Measurements from ENCODE around the gene RASIP1.
"Not testable (repeated sequence)": the region's sequence is repeated elsewhere in the genome, so short reads cannot be mapped to it uniquely, and the experiment has no call there.

RASIP1 gene

DNA sequence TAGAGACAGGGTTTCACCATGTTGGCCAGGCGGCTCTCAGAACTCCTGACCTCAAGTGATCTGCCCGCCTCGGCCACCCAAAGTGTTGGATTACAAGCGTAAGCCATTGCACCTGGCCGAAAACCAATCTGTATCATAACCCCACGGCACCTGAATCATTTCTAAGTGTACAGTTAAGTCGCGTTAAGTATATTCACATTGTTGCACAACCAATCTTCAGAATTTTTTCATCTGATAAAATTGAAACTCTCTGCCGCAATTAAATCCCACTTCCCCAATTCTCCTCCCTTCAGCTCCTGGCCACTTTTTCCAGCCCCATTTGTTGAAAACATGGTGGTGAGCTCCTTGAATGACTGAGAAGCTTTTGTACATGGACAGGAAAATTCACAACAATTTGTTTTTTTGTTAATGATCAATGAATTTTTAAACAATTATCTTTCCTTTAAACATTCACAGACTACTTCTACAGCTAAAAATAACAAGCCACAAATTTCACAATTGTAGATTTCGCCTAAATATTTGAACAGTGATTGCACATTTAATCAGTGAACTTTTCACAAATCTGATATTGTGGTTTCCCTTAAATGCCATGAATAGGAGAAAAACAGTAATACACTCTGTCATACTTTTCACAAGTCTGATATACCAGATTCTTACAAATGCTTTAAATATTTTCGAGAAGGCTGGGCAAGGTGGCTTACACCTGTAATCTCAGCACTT, 28.7 kb upstream of the RASIP1 start:
- H3K27ac ChIP-seq: no peak overlapping the region
- TF ChIP-seq, protein P1, sequence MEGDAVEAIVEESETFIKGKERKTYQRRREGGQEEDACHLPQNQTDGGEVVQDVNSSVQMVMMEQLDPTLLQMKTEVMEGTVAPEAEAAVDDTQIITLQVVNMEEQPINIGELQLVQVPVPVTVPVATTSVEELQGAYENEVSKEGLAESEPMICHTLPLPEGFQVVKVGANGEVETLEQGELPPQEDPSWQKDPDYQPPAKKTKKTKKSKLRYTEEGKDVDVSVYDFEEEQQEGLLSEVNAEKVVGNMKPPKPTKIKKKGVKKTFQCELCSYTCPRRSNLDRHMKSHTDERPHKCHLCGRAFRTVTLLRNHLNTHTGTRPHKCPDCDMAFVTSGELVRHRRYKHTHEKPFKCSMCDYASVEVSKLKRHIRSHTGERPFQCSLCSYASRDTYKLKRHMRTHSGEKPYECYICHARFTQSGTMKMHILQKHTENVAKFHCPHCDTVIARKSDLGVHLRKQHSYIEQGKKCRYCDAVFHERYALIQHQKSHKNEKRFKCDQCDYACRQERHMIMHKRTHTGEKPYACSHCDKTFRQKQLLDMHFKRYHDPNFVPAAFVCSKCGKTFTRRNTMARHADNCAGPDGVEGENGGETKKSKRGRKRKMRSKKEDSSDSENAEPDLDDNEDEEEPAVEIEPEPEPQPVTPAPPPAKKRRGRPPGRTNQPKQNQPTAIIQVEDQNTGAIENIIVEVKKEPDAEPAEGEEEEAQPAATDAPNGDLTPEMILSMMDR (IDR thresholded peaks at IDR 0.05; ENCODE audit: low read depth, low read length, missing control alignments): no peak
- no peak for DNase-seq

DNA sequence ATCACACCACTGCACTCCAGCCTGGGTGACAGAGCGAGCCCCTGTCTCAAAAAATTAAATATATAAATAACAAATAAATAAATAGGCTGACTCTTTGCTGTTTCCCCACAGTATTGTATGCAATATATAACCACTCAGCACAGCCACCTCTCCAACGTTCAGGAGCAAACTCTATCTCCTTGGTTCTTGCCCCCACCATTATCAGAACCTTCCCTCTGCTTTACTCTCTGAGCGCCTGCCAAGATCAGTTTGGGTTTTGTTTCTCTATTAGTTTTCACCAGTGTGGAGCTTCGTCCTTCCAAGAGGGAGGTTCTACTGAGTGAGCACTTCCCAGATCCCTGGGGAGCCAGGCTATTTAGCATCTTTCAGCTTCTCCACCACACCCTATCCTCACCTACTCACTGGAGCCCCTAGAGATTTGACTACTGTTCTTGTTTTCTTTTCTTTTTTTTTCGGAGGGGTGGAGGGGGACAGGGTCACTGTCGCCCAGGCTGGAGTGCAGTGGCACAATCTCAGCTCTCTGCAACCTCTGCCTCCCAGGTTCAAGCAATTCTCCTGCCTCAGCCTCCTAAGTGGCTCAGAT, 27.9 kb upstream of the RASIP1 start:
- DNase-seq; H3K36me3 ChIP-seq (replicated peaks); H3K27ac ChIP-seq; H3K4me3 ChIP-seq (ENCODE audit: low read depth, low read length); H3K27me3 ChIP-seq (replicated peaks); in situ Hi-C loops (cut with HindIII; ENCODE audit: low pct_ligation_motif_present, low sequenced_read_pairs): not testable (repeated sequence)

More for the DNA sequence above, 28.7 kb upstream of the RASIP1 start:
- in situ Hi-C loops (cut with HindIII; ENCODE audit: low pct_ligation_motif_present, low sequenced_read_pairs): no loop called here
- H3K36me3 ChIP-seq (replicated peaks): no peaks in the 10 kb centered on the region
- no peak overlapping the region for H3K4me3 ChIP-seq (ENCODE audit: low read depth, low read length)
- H3K27me3 ChIP-seq (replicated peaks): no peaks in the 10 kb centered on the region

DNA sequence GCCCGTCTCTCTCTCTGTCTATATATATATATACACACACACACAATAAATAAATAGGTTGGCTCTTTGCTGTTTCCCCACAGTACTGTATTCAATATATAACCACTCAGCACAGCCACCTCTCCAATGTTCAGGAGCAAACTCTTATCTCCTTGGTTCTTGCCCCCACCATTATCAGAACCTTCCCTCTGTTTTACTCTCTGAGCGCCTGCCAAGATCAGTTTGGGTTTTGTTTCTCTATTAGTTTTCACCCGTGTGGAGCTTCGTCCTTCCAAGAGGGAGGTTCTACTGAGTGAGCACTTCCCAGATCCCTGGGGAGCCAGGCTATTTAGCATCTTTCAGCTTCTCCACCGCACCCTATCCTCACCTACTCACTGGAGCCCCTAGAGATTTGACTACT, 25.4 kb upstream of the RASIP1 start:
- in situ Hi-C loops (cut with HindIII; ENCODE audit: low pct_ligation_motif_present, low sequenced_read_pairs): not testable (repeated sequence)

DNA sequence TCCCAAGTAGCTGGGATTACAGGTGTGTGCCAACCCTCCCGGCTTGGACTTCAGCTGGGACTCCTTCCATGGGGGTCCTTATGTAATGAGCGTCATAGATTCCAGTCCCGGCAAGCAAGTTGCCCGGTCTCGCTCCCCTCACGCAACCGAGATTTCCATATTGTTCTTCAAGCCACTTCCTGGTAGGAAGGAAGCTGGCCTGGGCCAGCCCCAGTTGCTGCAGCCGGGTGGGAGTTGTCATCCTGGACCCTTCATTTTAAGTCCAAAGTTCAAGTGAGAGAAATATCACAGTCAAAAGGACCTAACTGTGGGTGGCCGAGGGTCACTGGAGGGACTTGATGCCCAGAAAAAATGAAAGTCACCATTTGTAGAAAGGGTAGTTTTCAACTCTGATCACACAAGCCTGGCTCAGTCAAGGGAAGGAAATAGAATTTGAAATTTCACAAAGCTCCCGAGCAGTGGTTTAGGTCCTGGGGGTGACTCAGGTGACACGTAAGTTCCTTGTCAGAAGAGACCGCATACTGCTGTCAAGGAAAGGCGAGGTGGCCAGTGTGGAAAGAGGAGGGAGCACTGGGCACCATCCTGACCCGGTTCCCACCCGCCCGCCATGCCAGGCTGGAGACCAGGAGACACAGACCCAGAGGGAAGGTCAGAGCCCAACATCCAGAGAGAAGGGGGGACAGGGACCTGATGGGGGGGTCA, 20.2 kb upstream of the RASIP1 start:
- H3K4me3 ChIP-seq (ENCODE audit: low read depth, low read length): no peak overlapping the region
- no peaks in the 10 kb centered on the region for H3K36me3 ChIP-seq (replicated peaks)
- DNase-seq: no peak
- TF ChIP-seq, protein P1 (IDR thresholded peaks at IDR 0.05; ENCODE audit: low read depth, low read length, missing control alignments): no peak
- no peak overlapping the region for H3K27ac ChIP-seq
- in situ Hi-C loops (cut with HindIII; ENCODE audit: low pct_ligation_motif_present, low sequenced_read_pairs): no loop called here
- H3K27me3 ChIP-seq (replicated peaks): peaks cover 4% of the 10 kb centered on the region

More for the DNA sequence above, 25.4 kb upstream of the RASIP1 start:
- not testable (repeated sequence) for H3K4me3 ChIP-seq (ENCODE audit: low read depth, low read length); DNase-seq; H3K27ac ChIP-seq; H3K36me3 ChIP-seq (replicated peaks); H3K27me3 ChIP-seq (replicated peaks)

DNA sequence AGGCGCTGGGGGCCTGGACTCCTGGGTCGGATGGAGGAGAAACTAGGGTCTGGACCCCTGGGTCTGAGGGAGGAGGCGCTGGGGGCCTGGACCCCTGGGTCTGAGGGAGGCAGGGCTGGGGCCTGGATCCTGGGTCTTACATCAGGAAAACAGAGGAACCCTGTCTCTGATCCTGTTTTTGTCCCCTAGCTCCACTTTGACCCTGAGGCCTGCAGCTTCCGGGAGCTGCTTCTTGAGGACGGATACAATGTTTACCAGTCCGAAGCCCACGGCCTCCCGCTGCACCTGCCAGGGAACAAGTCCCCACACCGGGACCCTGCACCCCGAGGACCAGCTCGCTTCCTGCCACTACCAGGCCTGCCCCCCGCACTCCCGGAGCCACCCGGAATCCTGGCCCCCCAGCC, 17.3 kb upstream of the RASIP1 start:
- DNase-seq: no peak
- TF ChIP-seq, protein P1 (IDR thresholded peaks at IDR 0.05; ENCODE audit: low read depth, low read length, missing control alignments): no peak
- no peak overlapping the region for H3K27ac ChIP-seq
- no peaks in the 10 kb centered on the region for H3K36me3 ChIP-seq (replicated peaks)
- no peak overlapping the region for H3K4me3 ChIP-seq (ENCODE audit: low read depth, low read length)
- in situ Hi-C loops (cut with HindIII; ENCODE audit: low pct_ligation_motif_present, low sequenced_read_pairs): no loop called here
- peaks cover 4% of the 10 kb centered on the region for H3K27me3 ChIP-seq (replicated peaks)

DNA sequence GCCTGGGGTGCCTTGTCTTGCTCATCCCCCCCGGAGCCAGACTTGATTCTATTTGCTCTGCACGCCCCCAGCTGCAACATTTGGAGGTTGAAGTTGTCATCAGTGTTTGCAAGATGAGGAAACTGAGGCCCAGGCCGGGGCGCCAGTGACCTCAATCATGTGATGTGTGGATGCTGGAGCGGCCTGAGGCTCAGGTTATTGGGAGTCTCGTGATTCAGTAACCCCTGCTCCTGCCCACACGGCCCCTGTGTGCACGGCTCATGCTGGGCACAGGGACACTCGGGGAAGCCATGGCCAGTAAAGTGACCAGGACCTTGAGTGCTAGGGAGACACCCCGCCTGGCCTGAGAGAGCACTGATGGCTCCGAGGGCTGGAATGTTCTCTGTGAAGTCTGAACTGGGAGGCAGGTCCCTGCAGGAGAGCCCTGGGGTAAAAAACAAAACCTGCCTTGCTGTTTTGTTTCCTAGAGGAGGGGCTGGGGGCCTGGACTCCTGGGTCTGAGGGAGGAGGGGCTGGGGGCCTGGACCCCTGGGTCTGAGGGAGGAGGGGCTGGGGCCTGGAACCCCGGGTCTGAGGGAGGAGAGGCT, 16.8 kb upstream of the RASIP1 start:
- TF ChIP-seq, protein P1 (IDR thresholded peaks at IDR 0.05; ENCODE audit: low read depth, low read length, missing control alignments): no peak
- H3K27ac ChIP-seq: no peak overlapping the region
- H3K36me3 ChIP-seq (replicated peaks): no peaks in the 10 kb centered on the region
- in situ Hi-C loops (cut with HindIII; ENCODE audit: low pct_ligation_motif_present, low sequenced_read_pairs): no loop called here
- H3K27me3 ChIP-seq (replicated peaks): peaks cover 2% of the 10 kb centered on the region
- no peak overlapping the region for H3K4me3 ChIP-seq (ENCODE audit: low read depth, low read length)
- DNase-seq: no peak

All from brain microvascular endothelial cell (primary cell).